SJCRH30 (cell line): ENCODE measurements around the gene PPARD. TPM values are rescaled to one million over a fixed set of nuclear protein-coding genes. Genes with fewer than 3 reads are reported as not detected.

Experiments used
- DNase-seq, 2 experiments: peaks; one replicate each; pipeline ENCODE4 v3.0.0-alpha.2; 2015 to 2020
- H3K27ac ChIP-seq: fragments of 250-450 bp; sonication (Bioruptor Pico); 2 replicates; pipeline ENCODE4 v1.5.1; 2020; ENCODE audit warnings: mild to moderate bottlenecking, moderate library complexity
- H3K27me3 ChIP-seq: fragments of 250-450 bp; sonication (Bioruptor Pico); 2 replicates; pipeline ENCODE4 v1.5.1; 2020; ENCODE audit warnings: mild to moderate bottlenecking, moderate library complexity
- H3K36me3 ChIP-seq: fragments of 250-450 bp; sonication (Bioruptor Pico); 2 replicates; pipeline ENCODE4 v1.5.1; 2020; ENCODE audit warnings: mild to moderate bottlenecking, moderate library complexity
- H3K4me1 ChIP-seq: fragments of 250-450 bp; sonication (Bioruptor Pico); 2 replicates; pipeline ENCODE4 v1.5.1; 2020; ENCODE audit warnings: mild to moderate bottlenecking, moderate library complexity
- H3K4me3 ChIP-seq: fragments of 250-450 bp; sonication (Bioruptor Pico); 2 replicates; pipeline ENCODE4 v1.5.1; 2020; ENCODE audit warnings: mild to moderate bottlenecking, moderate library complexity
- H3K9me3 ChIP-seq: fragments of 250-450 bp; sonication (Bioruptor Pico); replicated peaks from 2 replicates; pipeline ENCODE4 v1.5.1; 2020; ENCODE audit warnings: mild to moderate bottlenecking, moderate library complexity
- total RNA-seq: library from RNA; depleted of rRNA; stranded (reverse); fragments of >200 nt; shearing (Covaris generic); gene quantifications from 2 replicates; pipeline ENCODE4 v1.2.3, GENCODE V29; 2014; rRNA removed

PPARD gene
- 9.5 and 10.6 TPM in 2 replicates for total RNA-seq

- H3K36me3 ChIP-seq: 0 out of 2 replicates have a peak, but pooled peaks cover 6% of the 10 kb centered on the region
- peak; percentile 97 for DNase-seq
- no peaks in the 10 kb centered on the region for H3K27me3 ChIP-seq
- peak within 1 kb of the TSS; percentile 50 for H3K27ac ChIP-seq
- H3K4me3 ChIP-seq: peak within 1 kb of the TSS; percentile 81
- H3K9me3 ChIP-seq: no peaks in the 10 kb centered on the region
- peaks cover 7% of the 10 kb centered on the region for H3K4me1 ChIP-seq
These were observed at the start of gene PPARD for GRCh38 chr6:35342258-35343091. Gene PPARD, plus strand, starts transcription at chr6:35342558. Its CDS starts 68,530 bp downstream, at chr6:35411088.

- peaks cover 9% of the 10 kb centered on the region for H3K4me1 ChIP-seq
- DNase-seq: no peak
- no peak overlapping the region for H3K27ac ChIP-seq
- H3K36me3 ChIP-seq: no peaks in the 10 kb centered on the region
- no peak overlapping the region for H3K4me3 ChIP-seq
- H3K27me3 ChIP-seq: no peaks in the 10 kb centered on the region
- no peaks in the 10 kb centered on the region for H3K9me3 ChIP-seq
These were observed 48.7 kb upstream of the PPARD start for GRCh38 chr6:35293681-35294080.

DNA sequence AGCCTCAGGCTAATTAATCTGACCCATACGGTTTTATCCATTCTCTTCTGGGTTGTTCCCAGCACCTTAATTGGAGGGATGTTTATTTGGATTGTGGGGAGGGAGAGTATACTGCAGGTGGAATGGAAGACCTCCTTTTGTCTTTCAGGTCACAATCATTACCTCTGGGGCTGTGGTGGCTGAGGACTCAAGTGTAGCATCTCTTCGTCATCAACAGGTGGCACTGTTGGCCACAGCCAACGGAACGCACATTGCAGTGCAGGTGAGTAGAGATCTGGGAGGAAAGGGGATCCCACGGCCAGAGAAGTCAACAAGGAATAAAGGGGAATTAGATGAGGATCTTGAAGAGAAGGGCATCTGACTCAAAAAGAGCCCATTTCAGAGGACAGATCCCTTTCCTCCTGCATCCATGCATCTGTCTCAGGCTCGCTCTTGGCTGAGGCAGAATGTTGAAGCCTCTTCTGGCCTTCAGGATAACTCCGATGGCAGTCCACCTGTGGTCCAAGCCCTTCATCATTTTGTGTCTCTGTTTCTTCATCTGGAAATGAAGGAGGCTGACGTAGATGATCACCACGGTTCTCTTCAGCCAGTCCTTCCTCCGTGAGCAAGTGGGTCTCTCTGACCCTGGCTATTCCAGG is 47.9 kb upstream of the PPARD start:
- Histone ChIP-seq H3K4me1 (peaks cover 9% of the 10 kb centered on the region), H3K36me3 (no peaks in the 10 kb centered on the region), H3K4me3 (no peak overlapping the region), H3K27me3 (no peaks in the 10 kb centered on the region), H3K27ac (no peak overlapping the region), H3K9me3 (no peaks in the 10 kb centered on the region)
- peak; percentile 40 to 57 for DNase-seq

DNA sequence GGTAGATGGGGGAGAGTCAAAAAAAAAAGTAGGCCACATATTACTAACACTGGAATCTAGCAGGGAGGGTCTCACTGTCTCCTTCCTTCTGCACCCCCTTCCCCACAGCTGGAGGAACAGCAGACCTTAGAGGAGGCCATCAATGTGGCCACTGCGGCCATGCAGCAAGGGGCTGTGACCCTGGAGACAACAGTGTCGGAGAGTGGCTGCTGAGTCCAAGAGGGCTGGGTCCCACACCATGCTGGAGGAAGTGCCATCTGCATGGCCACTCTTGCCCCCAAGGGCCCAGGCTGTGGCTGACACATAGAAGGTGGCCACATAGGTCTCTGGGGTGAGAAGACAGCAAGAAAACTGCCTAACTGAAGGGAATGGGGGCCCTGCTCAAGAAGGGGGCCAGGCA is 47.3 kb upstream of the PPARD start:
- no peak overlapping the region for H3K27ac ChIP-seq
- no peaks in the 10 kb centered on the region for H3K27me3 ChIP-seq
- no peaks in the 10 kb centered on the region for H3K9me3 ChIP-seq
- H3K4me1 ChIP-seq: peaks cover 9% of the 10 kb centered on the region
- H3K36me3 ChIP-seq: no peaks in the 10 kb centered on the region
- DNase-seq: no peak
- H3K4me3 ChIP-seq: no peak overlapping the region

DNA sequence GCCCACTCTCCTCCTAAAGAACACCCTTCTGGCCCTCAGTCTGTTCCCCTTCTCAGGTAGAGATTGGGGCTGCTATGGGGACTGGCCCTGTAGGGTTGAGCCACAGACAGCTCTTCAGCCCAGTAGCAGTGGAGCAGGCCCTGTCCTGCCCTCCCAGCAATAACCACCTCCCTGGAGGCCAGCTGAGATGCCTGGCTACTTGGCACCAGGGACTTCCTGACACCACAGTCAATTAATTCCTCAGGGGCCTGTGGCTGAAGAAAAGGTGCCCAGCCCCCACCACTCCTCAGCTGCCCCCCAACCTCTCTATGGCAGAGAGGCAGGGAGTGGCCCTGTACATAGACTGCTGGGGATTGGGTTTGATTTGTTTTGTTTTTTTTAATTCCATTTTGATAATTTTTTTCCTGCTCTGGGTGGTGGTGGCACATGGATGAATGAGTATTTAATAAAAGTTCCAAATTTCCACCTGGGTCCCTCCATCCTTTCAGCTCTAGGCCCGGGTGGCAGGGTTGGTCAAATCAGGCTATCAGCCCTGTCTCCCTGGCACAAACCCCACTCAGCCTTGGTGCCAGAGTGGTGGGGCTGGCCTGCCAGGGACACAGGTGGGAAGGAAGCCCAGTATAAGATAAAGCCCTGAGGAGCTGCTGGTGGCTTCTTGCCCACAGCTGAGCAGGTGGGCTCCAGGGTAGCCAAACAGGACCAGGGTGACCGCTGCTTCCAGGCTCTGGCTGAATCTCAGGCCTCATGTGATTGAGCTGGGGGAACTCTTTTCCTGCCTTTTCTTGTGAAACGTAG is 46.6 kb upstream of the PPARD start:
- no peak for DNase-seq
- Histone ChIP-seq H3K36me3 (no peaks in the 10 kb centered on the region), H3K4me1 (peaks cover 9% of the 10 kb centered on the region), H3K27ac (no peak overlapping the region), H3K4me3 (no peak overlapping the region), H3K9me3 (no peaks in the 10 kb centered on the region), H3K27me3 (no peaks in the 10 kb centered on the region)

GRCh38 chr6:35296931-35297600 is 45.3 kb upstream of the PPARD start:
- H3K27me3 ChIP-seq: no peaks in the 10 kb centered on the region
- no peak overlapping the region for H3K4me3 ChIP-seq
- DNase-seq: no peak
- H3K4me1 ChIP-seq: peaks cover 9% of the 10 kb centered on the region
- no peak overlapping the region for H3K27ac ChIP-seq
- no peaks in the 10 kb centered on the region for H3K9me3 ChIP-seq
- H3K36me3 ChIP-seq: no peaks in the 10 kb centered on the region

DNA sequence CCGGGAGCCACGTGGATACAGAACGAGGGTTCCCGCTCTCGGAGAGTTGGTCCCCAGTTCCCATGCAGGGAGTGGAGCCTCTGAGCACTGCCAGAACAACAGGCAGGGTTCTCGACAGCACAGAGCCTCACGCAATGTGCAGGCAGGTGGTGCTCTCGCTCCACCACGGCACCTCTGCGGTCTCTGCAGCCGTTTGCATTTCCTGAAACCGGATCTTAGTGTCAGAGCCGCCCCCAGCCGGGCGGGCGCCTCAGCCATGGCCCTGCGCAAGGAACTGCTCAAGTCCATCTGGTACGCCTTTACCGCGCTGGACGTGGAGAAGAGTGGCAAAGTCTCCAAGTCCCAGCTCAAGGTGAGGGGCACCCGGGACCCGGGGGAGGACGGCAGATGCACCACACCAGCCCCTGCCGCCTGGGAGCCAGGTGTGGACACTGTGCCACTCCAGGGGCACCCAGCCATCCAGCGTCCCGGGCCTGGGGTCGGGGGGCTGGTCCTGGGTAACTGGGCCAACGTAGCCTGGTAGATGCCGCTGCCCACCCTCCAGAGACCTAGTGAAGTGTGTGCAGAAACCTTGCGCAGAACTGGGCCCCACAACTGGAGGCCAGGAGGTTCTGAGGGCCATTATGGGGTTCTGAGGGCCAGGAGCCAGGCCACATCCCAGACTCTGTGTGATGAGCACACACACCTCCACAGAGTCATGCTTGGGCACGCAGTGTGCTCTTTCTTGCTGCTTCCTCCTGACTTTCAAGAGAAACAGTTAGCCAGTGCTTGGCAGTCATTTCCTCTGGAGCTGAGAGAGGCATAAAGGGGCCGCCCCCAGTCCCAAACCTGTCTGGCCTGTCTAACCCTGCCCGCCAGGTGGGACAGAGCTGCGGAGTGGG is 44.5 kb upstream of the PPARD start, which contains the start of gene DEF6:
Gene DEF6 (plus strand): TSS at position 218 of the 881 bp plus-strand sequence. CDS start 39 bp downstream, at position 257.
- H3K4me1 ChIP-seq: peaks cover 9% of the 10 kb centered on the region
- H3K27me3 ChIP-seq: no peaks in the 10 kb centered on the region
- no peak within 1 kb of the TSS for H3K27ac ChIP-seq
- peak within 1 kb of the TSS; percentile 31 for H3K4me3 ChIP-seq
- no peaks in the 10 kb centered on the region for H3K9me3 ChIP-seq
- no peaks in the 10 kb centered on the region for H3K36me3 ChIP-seq
- DNase-seq: peak; percentile 81 to 87

GRCh38 chr6:35298625-35299140 is 43.7 kb upstream of the PPARD start:
- H3K4me3 ChIP-seq: no peak overlapping the region
- peaks cover 9% of the 10 kb centered on the region for H3K4me1 ChIP-seq
- no peak overlapping the region for H3K27ac ChIP-seq
- no peaks in the 10 kb centered on the region for H3K27me3 ChIP-seq
- H3K36me3 ChIP-seq: no peaks in the 10 kb centered on the region
- no peak for DNase-seq
- H3K9me3 ChIP-seq: no peaks in the 10 kb centered on the region

GRCh38 chr6:35299674-35300073 is 42.7 kb upstream of the PPARD start:
- H3K27ac ChIP-seq: no peak overlapping the region
- no peak for DNase-seq
- no peaks in the 10 kb centered on the region for H3K36me3 ChIP-seq
- H3K27me3 ChIP-seq: no peaks in the 10 kb centered on the region
- no peak overlapping the region for H3K4me3 ChIP-seq
- peaks cover 9% of the 10 kb centered on the region for H3K4me1 ChIP-seq
- H3K9me3 ChIP-seq: no peaks in the 10 kb centered on the region

DNA sequence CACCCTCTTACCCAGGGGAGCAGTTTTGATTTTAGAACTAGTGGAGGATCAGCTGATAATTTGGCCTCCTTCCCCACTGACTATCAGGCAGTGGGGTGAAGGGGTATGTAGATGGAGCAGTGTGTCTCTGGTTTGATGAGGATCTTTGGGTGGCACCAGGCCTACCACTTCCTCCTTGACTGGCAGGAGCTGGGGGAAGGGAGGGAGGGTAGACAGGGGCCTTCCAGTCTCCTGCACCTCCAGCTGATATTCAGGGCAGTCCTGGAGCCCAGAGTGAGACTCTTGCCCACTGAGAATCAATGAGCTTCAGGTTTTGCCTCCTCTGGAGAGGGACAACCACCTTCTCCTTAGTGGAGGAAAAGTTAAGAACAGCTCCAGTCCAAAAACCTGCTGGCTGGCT is 41.5 kb upstream of the PPARD start:
- Histone ChIP-seq H3K4me1 (peaks cover 9% of the 10 kb centered on the region), H3K27ac (no peak overlapping the region), H3K9me3 (no peaks in the 10 kb centered on the region), H3K4me3 (no peak overlapping the region), H3K36me3 (no peaks in the 10 kb centered on the region), H3K27me3 (no peaks in the 10 kb centered on the region)
- DNase-seq: no peak

GRCh38 chr6:35302604-35303241 is 39.6 kb upstream of the PPARD start:
- Histone ChIP-seq H3K4me3 (no peak overlapping the region), H3K27me3 (no peaks in the 10 kb centered on the region), H3K4me1 (peaks cover 3% of the 10 kb centered on the region), H3K9me3 (no peaks in the 10 kb centered on the region), H3K27ac (no peak overlapping the region), H3K36me3 (no peaks in the 10 kb centered on the region)
- peak; percentile 29 to 30 for DNase-seq

- no peak overlapping the region for H3K4me3 ChIP-seq
- H3K27ac ChIP-seq: no peak overlapping the region
- H3K36me3 ChIP-seq: no peaks in the 10 kb centered on the region
- H3K9me3 ChIP-seq: no peaks in the 10 kb centered on the region
- no peaks in the 10 kb centered on the region for H3K27me3 ChIP-seq
- H3K4me1 ChIP-seq: no peaks in the 10 kb centered on the region
- DNase-seq: no peak
These were observed 38.1 kb upstream of the PPARD start for GRCh38 chr6:35304299-35304698.

- H3K9me3 ChIP-seq: no peaks in the 10 kb centered on the region
These were observed 37.2 kb upstream of the PPARD start for GRCh38 chr6:35305117-35305516.

More at GRCh38 chr6:35305117-35305516, 37.2 kb upstream of the PPARD start:
- no peak for DNase-seq
- Histone ChIP-seq H3K27me3 (no peaks in the 10 kb centered on the region), H3K4me3 (no peak overlapping the region), H3K36me3 (no peaks in the 10 kb centered on the region), H3K27ac (no peak overlapping the region), H3K4me1 (no peaks in the 10 kb centered on the region)
